GM18907 (cell line): ENCODE measurements around the gene ANXA2.
"Not testable (repeated sequence)": the region's sequence is repeated elsewhere in the genome, so short reads cannot be mapped to it uniquely, and the experiment has no call there.

Source experiments
- ATAC-seq: cut with Tn5 transposase; IDR thresholded peaks from one replicate; pipeline ENCODE4 v1.9.1; 2021; ENCODE audit warnings: mild to moderate bottlenecking, moderate library complexity; ENCODE audit not compliant: unreplicated experiment

The ANXA2 gene

GRCh38 chr15:60411774-60412425, 14.1 kb upstream of the ANXA2 start:
- no peak for ATAC-seq

- ATAC-seq = not testable (repeated sequence)
Measured at GRCh38 chr15:60410350-60410749, 12.6 kb upstream of the ANXA2 start.

GRCh38 chr15:60408463-60408981, 10.7 kb upstream of the ANXA2 start:
- no peak for ATAC-seq

- no peak for ATAC-seq
Measured at GRCh38 chr15:60407415-60407805, 9.6 kb upstream of the ANXA2 start.

GRCh38 chr15:60406513-60407414, 9.0 kb upstream of the ANXA2 start:
- no peak for ATAC-seq

- no peak for ATAC-seq
Measured at GRCh38 chr15:60405399-60405798, 7.6 kb upstream of the ANXA2 start.

GRCh38 chr15:60404351-60404750, 6.6 kb upstream of the ANXA2 start:
- ATAC-seq = not testable (repeated sequence)

GRCh38 chr15:60400944-60401343, 3.2 kb upstream of the ANXA2 start:
- ATAC-seq = no peak

- ATAC-seq = no peak
Measured at GRCh38 chr15:60399931-60400330, 2.1 kb upstream of the ANXA2 start.

- ATAC-seq = no peak
Measured at GRCh38 chr15:60399246-60399915, 1.6 kb upstream of the ANXA2 start.

GRCh38 chr15:60396958-60397771, 621 bp downstream of the ANXA2 start:
- peak; percentile 68 for ATAC-seq

- no peak for ATAC-seq
Measured at GRCh38 chr15:60396560-60396957, 1.2 kb downstream of the ANXA2 start.

GRCh38 chr15:60396100-60396499, 1.7 kb downstream of the ANXA2 start:
- ATAC-seq = no peak

GRCh38 chr15:60395276-60396011, 2.3 kb downstream of the ANXA2 start:
- no peak for ATAC-seq

GRCh38 chr15:60394689-60395097, 3.1 kb downstream of the ANXA2 start:
- ATAC-seq = no peak

GRCh38 chr15:60392986-60393790, 4.6 kb downstream of the ANXA2 start:
- ATAC-seq = no peak

- no peak for ATAC-seq
Measured at GRCh38 chr15:60392601-60392985, 5.2 kb downstream of the ANXA2 start.

GRCh38 chr15:60391722-60392315, 6.0 kb downstream of the ANXA2 start:
- no peak for ATAC-seq
